Embryonic facial prominence (tissue), 1 donor: Measurements from ENCODE around the gene GDF10.

ENCODE experiments used
- DNase-seq: peaks from one replicate; pipeline ENCODE4 v3.0.0-alpha.2; 2016; ENCODE audit errors: extremely low spot score

Gene GDF10

GRCh38 chr10:47269294-47269693 lies 30.7 kb upstream of the GDF10 start:
- DNase-seq, result no peak

- DNase-seq, result no peak
Measured at GRCh38 chr10:47276071-47276470, 23.9 kb upstream of the GDF10 start.

GRCh38 chr10:47276576-47277351 lies 23.2 kb upstream of the GDF10 start:
- DNase-seq, result no peak

- DNase-seq, result no peak
Measured at GRCh38 chr10:47277352-47278151, 22.4 kb upstream of the GDF10 start.

- no peak for DNase-seq
Measured at GRCh38 chr10:47278152-47278473, 21.9 kb upstream of the GDF10 start.

- DNase-seq, result no peak
Measured at GRCh38 chr10:47278720-47279119, 21.3 kb upstream of the GDF10 start.

GRCh38 chr10:47279276-47279675 lies 20.7 kb upstream of the GDF10 start:
- DNase-seq, result no peak

- DNase-seq, result no peak
Measured at GRCh38 chr10:47282005-47282656, 17.9 kb upstream of the GDF10 start.

GRCh38 chr10:47282657-47283018 lies 17.4 kb upstream of the GDF10 start:
- DNase-seq, result no peak

GRCh38 chr10:47283101-47283630 lies 16.8 kb upstream of the GDF10 start:
- DNase-seq, result no peak

- no peak for DNase-seq
Measured at GRCh38 chr10:47283848-47284247, 16.1 kb upstream of the GDF10 start.

- no peak for DNase-seq
Measured at GRCh38 chr10:47285381-47286115, 14.4 kb upstream of the GDF10 start.

GRCh38 chr10:47286116-47286505 lies 13.9 kb upstream of the GDF10 start:
- no peak for DNase-seq

GRCh38 chr10:47286591-47287315 lies 13.2 kb upstream of the GDF10 start:
- no peak for DNase-seq

- DNase-seq, result no peak
Measured at GRCh38 chr10:47287365-47287802, 12.6 kb upstream of the GDF10 start.

GRCh38 chr10:47287805-47288204 lies 12.2 kb upstream of the GDF10 start:
- no peak for DNase-seq

GRCh38 chr10:47288236-47288635 lies 11.8 kb upstream of the GDF10 start:
- DNase-seq, result no peak

- DNase-seq, result no peak
Measured at GRCh38 chr10:47288916-47289495, 11.0 kb upstream of the GDF10 start.

- DNase-seq, result no peak
Measured at GRCh38 chr10:47289921-47290320, 10.1 kb upstream of the GDF10 start.

- DNase-seq, result no peak
Measured at GRCh38 chr10:47290338-47290737, 9.7 kb upstream of the GDF10 start.

GRCh38 chr10:47291682-47292081 lies 8.3 kb upstream of the GDF10 start:
- no peak for DNase-seq
